ENCODE results near the gene NRG3. TPM values are rescaled to one million over a fixed set of nuclear protein-coding genes. Genes with fewer than 3 reads are reported as not detected.

Gene NRG3
- polyA plus RNA-seq, 3 donors = 0.07 to 0.34 (median 0.18) TPM

GRCh38 chr10:82236084-82236731, 361.2 kb downstream of the NRG3 start:
- 72 to 85% (median 76%) methylated on average over 4 of the region's 4 CpGs for WGBS, 3 donors
- H3K27ac ChIP-seq (ENCODE audit: low read depth, low read length) = no peak overlapping the region

GRCh38 chr10:82238291-82238690, 363.3 kb downstream of the NRG3 start:
- 68 to 72% (median 69%) methylated on average over 1 of the region's 1 CpG for WGBS, 3 donors
- H3K27ac ChIP-seq (ENCODE audit: low read depth, low read length) = no peak overlapping the region

- H3K27ac ChIP-seq (ENCODE audit: low read depth, low read length) = no peak overlapping the region
- WGBS, 3 donors = 72 to 73% (median 73%) methylated on average over 3 of the region's 3 CpGs
Observed at GRCh38 chr10:82240408-82240807, 365.4 kb downstream of the NRG3 start.

GRCh38 chr10:82242778-82243177, 367.8 kb downstream of the NRG3 start:
- WGBS, 3 donors = 54 to 77% (median 74%) methylated on average over 2 of the region's 2 CpGs

GRCh38 chr10:82245157-82245556, 370.2 kb downstream of the NRG3 start:
- no peak overlapping the region for H3K27ac ChIP-seq (ENCODE audit: low read depth, low read length)
- 65 to 80% (median 77%) methylated on average over 2 of the region's 2 CpGs for WGBS, 3 donors

More at GRCh38 chr10:82242778-82243177, 367.8 kb downstream of the NRG3 start:
- no peak overlapping the region for H3K27ac ChIP-seq (ENCODE audit: low read depth, low read length)

GRCh38 chr10:82245906-82246560, 371.0 kb downstream of the NRG3 start:
- 58 to 68% (median 66%) methylated on average over 4 of the region's 4 CpGs for WGBS, 3 donors
- H3K27ac ChIP-seq (ENCODE audit: low read depth, low read length) = no peak overlapping the region

- 38 to 88% (median 61%) methylated on average over 1 of the region's 1 CpG for WGBS, 3 donors
- no peak overlapping the region for H3K27ac ChIP-seq (ENCODE audit: low read depth, low read length)
Observed at GRCh38 chr10:82249141-82249540, 374.1 kb downstream of the NRG3 start.

GRCh38 chr10:82251222-82251906, 376.4 kb downstream of the NRG3 start:
- H3K27ac ChIP-seq (ENCODE audit: low read depth, low read length) = no peak overlapping the region
- WGBS, 3 donors = 68 to 82% (median 73%) methylated on average over 8 of the region's 8 CpGs

GRCh38 chr10:82252081-82252480, 377.1 kb downstream of the NRG3 start:
- H3K27ac ChIP-seq (ENCODE audit: low read depth, low read length) = no peak overlapping the region
- WGBS, 3 donors = 20 to 55% (median 40%) methylated on average over 1 of the region's 1 CpG

GRCh38 chr10:82254237-82254636, 379.2 kb downstream of the NRG3 start:
- WGBS, 3 donors = 33 to 79% (median 74%) methylated on average over 1 of the region's 1 CpG
- no peak overlapping the region for H3K27ac ChIP-seq (ENCODE audit: low read depth, low read length)

GRCh38 chr10:82256275-82256674, 381.3 kb downstream of the NRG3 start:
- H3K27ac ChIP-seq (ENCODE audit: low read depth, low read length) = no peak overlapping the region
- 71 to 90% (median 76%) methylated on average over 3 of the region's 3 CpGs for WGBS, 3 donors

- H3K27ac ChIP-seq (ENCODE audit: low read depth, low read length) = no peak overlapping the region
- 59 to 65% (median 62%) methylated on average over 1 of the region's 1 CpG for WGBS, 3 donors
Observed at GRCh38 chr10:82266438-82266837, 391.4 kb downstream of the NRG3 start.

GRCh38 chr10:82267014-82267413, 392.0 kb downstream of the NRG3 start:
- 78 to 85% (median 80%) methylated on average over 2 of the region's 2 CpGs for WGBS, 3 donors
- no peak overlapping the region for H3K27ac ChIP-seq (ENCODE audit: low read depth, low read length)

GRCh38 chr10:82267465-82267864, 392.5 kb downstream of the NRG3 start:
- no peak overlapping the region for H3K27ac ChIP-seq (ENCODE audit: low read depth, low read length)
- WGBS, 3 donors = 57 to 84% (median 79%) methylated on average over 2 of the region's 2 CpGs

- WGBS, 3 donors = 67 to 80% (median 69%) methylated on average over 2 of the region's 2 CpGs
- H3K27ac ChIP-seq (ENCODE audit: low read depth, low read length) = no peak overlapping the region
Observed at GRCh38 chr10:82267960-82268359, 393.0 kb downstream of the NRG3 start.

- no peak overlapping the region for H3K27ac ChIP-seq (ENCODE audit: low read depth, low read length)
- WGBS, 3 donors = 82 to 100% (median 100%) methylated on average over 1 of the region's 1 CpG
Observed at GRCh38 chr10:82277591-82277990, 402.6 kb downstream of the NRG3 start.

- WGBS, 3 donors = 25 to 58% (median 53%) methylated on average over 10 of the region's 10 CpGs
- no peak overlapping the region for H3K27ac ChIP-seq (ENCODE audit: low read depth, low read length)
Observed at GRCh38 chr10:82278401-82279182, 403.6 kb downstream of the NRG3 start.

GRCh38 chr10:82282782-82283456, 407.9 kb downstream of the NRG3 start:
- 67 to 70% (median 69%) methylated on average over 8 of the region's 8 CpGs for WGBS, 3 donors
- H3K27ac ChIP-seq (ENCODE audit: low read depth, low read length) = no peak overlapping the region

Measured in adipose tissue (tissue), 3 donors.